MG63 (cell line): ENCODE measurements around the gene TRIM40. TPM values are rescaled to one million over a fixed set of nuclear protein-coding genes. Genes with fewer than 3 reads are reported as not detected.
A peak's percentile ranks its signal among the peaks of the same experiment; 100 is the strongest.

ENCODE experiments used
- DNase-seq: peaks from one replicate; pipeline ENCODE4 v3.0.0-alpha.2; 2020
- H3K27me3 ChIP-seq: fragments of 250-450 bp; sonication (Bioruptor Pico); 2 replicates; pipeline ENCODE4 v1.5.1; 2020; ENCODE audit warnings: mild to moderate bottlenecking, moderate library complexity
- H3K36me3 ChIP-seq: fragments of 250-450 bp; sonication (Bioruptor Pico); 2 replicates; pipeline ENCODE4 v1.5.1; 2020; ENCODE audit warnings: mild to moderate bottlenecking, moderate library complexity
- H3K4me3 ChIP-seq: fragments of 250-450 bp; sonication (Bioruptor Pico); 2 replicates; pipeline ENCODE4 v1.5.1; 2020; ENCODE audit warnings: mild to moderate bottlenecking, moderate library complexity
- H3K9me3 ChIP-seq: fragments of 250-450 bp; sonication (Bioruptor Pico); 2 replicates; pipeline ENCODE4 v1.5.1; 2020; ENCODE audit warnings: mild to moderate bottlenecking, moderate library complexity
- total RNA-seq: library from RNA; depleted of rRNA; stranded (reverse); fragments of >200 nt; shearing (Covaris generic); gene quantifications from 2 replicates; pipeline ENCODE4 v1.2.3, GENCODE V29; 2014; ENCODE audit warnings: low replicate concordance; rRNA removed

The TRIM40 gene, protein sequence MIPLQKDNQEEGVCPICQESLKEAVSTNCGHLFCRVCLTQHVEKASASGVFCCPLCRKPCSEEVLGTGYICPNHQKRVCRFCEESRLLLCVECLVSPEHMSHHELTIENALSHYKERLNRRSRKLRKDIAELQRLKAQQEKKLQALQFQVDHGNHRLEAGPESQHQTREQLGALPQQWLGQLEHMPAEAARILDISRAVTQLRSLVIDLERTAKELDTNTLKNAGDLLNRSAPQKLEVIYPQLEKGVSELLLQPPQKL
- total RNA-seq, result not detected in 2 replicates

DNA sequence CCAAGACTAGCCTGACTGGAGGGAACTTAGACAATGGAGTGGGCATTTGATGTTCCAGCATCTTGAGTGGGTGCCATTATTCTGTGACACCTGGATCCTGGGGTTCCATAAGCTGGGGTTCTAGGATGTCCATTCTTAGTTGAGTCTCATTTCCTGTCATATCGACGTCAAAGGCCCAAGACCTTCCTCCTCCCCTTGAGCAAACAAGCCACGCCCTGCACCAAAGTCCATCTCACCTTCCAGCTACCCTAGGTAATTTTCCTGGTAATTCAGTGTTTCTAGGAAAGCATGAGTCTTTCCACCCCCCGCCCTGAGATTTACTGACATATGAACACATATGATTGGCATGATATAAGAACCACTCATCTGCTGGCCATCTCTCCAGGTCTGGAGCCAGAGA lies at the start of gene TRIM40:
TSS of gene TRIM40 (plus strand) at position 384 of the 400 bp plus-strand sequence. CDS start 897 bp downstream, outside the sequence.
- H3K27me3 ChIP-seq, result no peaks in the 10 kb centered on the region
- no peaks in the 10 kb centered on the region for H3K9me3 ChIP-seq
- H3K4me3 ChIP-seq, result no peak within 1 kb of the TSS
- no peaks in the 10 kb centered on the region for H3K36me3 ChIP-seq
- no peak for DNase-seq

DNA sequence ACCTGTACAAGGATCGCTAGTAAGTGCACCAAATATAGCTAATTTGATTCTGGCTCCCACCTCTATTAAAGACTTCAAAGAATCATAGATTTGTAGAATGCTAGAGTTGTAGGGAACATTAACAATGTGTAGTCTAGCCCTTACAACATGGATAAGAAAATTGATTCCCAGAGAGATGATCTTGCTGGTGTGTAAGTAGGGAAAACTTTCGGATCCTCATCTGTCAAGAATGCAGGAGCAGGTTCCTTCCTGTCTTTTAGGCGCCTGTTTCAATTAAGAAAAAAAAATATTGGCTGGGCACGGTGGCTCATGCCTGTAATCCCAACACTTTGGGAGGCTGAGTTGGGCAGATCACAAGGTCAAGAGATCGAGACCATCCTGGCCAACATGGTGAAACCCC lies 48.1 kb upstream of the TRIM40 start:
- DNase-seq, result no peak
- Histone ChIP-seq H3K4me3 (no peak overlapping the region), H3K27me3 (no peaks in the 10 kb centered on the region), H3K36me3 (no peaks in the 10 kb centered on the region), H3K9me3 (no peaks in the 10 kb centered on the region)

DNA sequence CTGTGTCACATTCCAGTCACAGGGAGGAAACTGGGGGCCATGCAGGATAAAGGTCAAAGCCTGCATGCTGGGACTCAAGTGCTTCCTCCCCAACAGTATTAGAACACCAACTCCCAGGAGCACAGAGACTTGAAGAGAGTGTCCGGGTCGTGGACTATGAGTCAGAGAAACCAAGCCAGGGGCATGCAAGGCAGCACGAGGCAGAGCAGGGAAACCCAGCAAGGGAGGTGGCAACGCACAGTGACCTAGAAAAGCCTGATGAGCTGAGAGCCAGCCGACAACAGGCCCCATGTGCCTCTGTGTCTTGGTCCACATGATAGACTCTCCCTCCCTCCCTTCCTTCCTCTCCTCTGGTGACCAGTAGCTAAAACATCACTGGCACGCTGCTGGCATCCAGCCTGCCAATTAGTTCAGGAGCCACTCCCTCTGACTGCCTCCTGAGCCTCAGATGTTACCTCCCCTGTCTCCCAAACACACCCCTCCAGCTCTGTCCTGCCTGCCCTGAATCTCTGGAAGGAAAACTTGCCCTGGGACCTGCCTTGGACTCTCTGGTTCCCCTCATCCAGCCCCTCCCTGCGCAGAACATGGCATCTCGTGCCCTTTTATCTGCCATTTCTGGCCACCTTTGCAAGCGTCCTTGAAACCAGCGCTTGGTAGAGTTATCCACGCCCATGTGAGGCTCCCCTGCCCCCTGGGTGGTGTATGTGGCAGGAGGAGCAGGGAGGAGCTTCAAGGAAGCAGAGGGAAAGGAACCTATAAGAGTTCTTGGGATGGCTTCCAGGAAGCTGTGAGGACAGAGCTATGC lies 44.2 kb upstream of the TRIM40 start:
- peak; percentile 84 for DNase-seq
- Histone ChIP-seq H3K36me3 (no peaks in the 10 kb centered on the region), H3K9me3 (no peaks in the 10 kb centered on the region), H3K4me3 (no peak overlapping the region), H3K27me3 (no peaks in the 10 kb centered on the region)

DNA sequence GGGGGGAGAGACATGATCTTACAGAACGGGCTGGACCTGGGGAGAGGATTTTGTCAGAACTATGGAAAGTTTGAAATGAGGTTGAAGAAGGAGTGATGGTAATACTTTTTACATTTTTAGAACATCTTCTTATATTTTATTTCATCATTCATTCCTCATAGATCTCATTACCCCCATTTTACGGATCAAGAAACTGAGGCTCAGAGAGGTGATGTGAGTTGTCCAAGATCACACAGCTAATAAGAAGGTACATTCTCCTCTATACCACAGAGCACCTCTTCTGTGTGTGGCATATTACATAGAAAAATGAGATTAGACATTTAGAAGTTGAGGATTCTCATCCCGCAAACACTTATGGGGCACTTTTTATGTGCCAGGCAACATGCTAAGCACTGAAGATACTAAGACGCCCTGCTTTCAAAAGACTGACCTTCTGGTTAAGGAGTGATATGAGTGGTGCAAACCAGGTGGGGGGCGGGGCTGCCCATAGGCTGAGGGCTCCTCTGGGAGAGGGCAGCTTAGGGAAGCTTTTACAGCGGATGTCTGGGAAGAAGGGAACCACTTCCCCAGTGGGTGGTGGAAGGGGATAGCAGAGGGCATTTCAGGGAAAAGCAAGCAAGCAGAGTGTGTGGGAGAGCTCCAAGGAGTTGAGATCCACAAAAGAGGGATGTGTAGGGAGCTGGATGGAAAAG lies 42.9 kb upstream of the TRIM40 start:
- no peak for DNase-seq
- no peaks in the 10 kb centered on the region for H3K36me3 ChIP-seq

DNA sequence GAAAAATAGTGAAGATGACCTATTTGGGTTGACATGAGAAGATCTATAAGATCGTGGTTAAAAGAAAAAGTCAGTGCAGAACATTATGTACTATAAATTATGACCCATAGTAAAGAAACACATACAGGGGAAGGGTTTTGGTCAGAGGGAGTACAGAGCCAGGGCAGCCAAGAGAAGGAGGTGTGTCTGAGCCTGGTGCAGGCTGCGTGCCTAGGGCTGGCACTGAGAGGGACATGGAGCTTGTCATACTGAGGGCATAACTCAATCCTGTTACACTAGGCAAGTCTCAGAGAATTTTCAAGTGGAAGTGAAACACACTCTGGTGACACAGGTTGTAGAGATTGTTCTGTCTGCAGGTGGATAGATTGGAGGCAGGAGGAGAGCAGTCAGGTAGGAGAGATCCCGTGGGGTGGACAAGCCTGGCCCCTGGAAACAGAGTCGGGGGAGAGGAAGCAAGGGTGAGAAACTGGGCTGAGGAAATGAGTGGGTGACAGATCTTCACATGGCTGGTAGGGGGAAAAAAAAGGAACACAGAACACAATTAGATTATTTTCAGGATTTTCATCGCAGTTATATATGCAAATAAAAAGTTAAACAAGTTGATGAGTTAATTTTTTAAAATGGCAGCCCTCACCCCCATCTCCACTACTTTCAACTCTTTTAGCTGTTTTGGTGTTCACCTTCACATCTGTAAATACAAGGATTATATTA lies 41.8 kb upstream of the TRIM40 start:
- H3K27me3 ChIP-seq, result no peaks in the 10 kb centered on the region
- no peak for DNase-seq
- no peaks in the 10 kb centered on the region for H3K36me3 ChIP-seq
- H3K9me3 ChIP-seq, result no peaks in the 10 kb centered on the region
- H3K4me3 ChIP-seq, result no peak overlapping the region

More for the DNA sequence above, 42.9 kb upstream of the TRIM40 start:
- Histone ChIP-seq H3K4me3 (no peak overlapping the region), H3K27me3 (no peaks in the 10 kb centered on the region), H3K9me3 (no peaks in the 10 kb centered on the region)

DNA sequence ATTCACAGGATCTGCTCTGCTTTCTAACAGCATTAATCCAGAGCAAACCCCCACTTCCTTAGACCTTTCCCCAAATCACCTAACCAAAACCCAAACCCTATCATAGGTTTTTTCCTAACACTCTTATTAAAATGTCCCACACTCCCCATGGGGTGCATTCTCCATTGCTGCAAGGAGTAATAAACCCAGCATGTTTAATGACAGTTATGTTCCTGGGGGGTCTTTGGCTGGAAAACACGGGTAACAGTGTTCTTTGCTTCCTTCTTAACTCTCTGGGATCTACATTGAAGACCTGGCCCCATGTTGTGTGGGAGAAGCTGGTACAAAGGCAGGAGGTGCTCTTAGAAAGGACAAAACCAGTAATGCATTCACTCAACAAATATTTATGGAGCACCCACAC lies 39.1 kb upstream of the TRIM40 start:
- Histone ChIP-seq H3K9me3 (no peaks in the 10 kb centered on the region), H3K4me3 (no peak overlapping the region), H3K27me3 (peaks cover 2% of the 10 kb centered on the region; the same call in 1 of the 2 replicates), H3K36me3 (no peaks in the 10 kb centered on the region)
- no peak for DNase-seq

DNA sequence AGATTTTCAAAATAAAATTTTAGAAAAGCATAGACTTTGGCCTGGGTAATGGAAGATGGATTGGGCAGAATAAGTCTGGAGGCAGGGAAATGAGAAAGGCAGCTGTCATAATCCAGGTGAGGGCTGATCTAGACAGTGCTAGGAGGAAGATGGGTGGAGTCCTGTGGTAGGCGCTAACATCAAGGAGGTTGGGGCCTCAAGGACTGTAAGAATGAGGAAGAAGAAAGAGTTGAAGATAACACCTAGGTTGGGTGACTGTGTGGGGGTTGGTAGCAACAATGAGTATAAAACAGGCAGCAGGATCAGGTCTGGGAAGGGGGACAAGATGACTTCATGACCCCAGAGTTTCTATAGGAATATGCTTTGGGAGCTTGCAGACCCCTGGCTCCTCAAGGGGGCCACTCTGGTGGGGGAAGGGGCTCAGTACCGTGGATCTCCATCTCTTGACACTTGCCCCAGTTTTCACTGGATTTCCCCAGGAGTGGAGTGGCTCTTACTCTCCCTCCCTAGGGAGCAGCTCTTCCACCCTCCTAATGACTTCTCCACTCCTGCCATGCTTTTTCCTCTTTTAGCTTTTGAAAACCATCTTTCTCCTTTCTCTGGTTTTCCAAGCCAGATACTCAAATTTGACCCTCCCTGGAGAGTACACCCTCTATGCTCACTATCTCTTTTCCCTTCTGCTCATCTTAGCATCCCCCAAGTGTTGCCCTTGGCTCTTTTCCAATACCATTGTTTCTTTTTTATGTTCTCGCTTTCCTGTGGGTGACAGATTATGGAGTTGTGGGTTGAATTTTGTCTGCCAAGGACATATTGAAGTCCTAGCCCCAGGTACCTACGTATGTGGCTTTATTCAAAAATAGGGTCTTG lies 37.8 kb upstream of the TRIM40 start:
- peaks cover 2% of the 10 kb centered on the region; the same call in 1 of the 2 replicates for H3K27me3 ChIP-seq
- no peaks in the 10 kb centered on the region for H3K9me3 ChIP-seq
- no peak for DNase-seq
- H3K4me3 ChIP-seq, result no peak overlapping the region
- no peaks in the 10 kb centered on the region for H3K36me3 ChIP-seq

DNA sequence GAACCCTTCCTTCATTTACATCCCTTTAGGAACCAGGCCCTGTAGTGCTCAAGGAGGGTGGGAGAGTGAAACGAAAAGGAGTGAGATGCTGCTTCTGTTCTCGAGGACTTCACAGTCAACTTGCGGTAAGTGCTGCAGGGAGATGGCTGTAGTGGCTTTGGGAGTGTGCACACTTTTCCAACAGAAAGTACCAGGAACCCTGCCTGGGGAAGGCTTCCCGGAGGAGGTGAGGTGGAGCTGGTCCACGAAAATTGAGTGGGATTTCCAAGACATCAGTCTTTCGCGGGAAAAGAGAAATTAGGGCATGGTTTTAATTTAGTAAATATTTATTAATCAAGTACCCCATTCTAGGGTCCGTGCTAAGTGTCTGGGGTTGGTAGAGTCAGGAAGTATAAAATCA lies 35.8 kb upstream of the TRIM40 start:
- no peaks in the 10 kb centered on the region for H3K36me3 ChIP-seq
- no peak for DNase-seq
- H3K9me3 ChIP-seq, result no peaks in the 10 kb centered on the region
- H3K4me3 ChIP-seq, result no peak overlapping the region
- peaks cover 2% of the 10 kb centered on the region; the same call in 1 of the 2 replicates for H3K27me3 ChIP-seq

DNA sequence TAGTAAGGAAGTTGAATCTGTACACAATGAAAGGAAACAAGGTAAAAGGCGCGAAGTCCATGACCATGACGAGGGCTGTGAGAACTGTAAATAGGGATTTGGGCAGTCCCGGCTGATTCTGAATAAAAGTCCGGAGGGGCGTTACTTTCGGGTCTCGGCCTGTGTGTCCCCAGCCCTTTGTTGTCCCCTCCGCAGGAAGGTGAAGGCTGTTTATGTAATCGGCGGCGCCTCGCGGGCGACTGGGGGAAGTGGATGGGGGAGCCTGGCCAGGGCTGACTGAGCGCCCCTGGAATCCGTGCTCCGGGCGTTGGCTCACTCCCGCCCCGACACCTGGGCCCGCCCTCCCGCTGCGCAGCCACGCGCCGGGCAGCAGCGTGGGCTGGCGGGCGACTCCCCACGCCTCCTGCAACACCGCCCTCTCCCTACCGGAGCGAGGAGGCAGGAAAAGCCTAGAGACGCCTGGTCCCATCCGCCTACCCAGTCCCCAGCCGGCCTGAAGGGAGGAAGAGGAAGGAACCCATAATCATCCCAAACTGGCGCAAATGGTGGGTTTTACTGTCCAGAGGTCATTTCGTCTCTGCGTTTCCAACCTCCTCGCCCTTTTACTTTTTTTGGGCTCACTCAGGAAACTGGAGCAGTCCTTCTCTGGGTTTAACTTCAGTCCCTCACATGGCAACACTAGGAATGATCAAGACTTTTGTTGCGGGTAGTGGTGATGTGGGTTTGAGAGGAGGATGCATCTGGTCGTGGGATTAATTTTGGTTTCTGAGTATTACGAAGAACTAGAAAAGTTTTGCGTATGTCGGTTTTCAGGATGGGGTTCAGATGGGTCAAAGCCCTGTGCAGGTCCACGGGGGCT lies 35.1 kb upstream of the TRIM40 start:
- peaks cover 2% of the 10 kb centered on the region; the same call in 1 of the 2 replicates for H3K27me3 ChIP-seq
- no peak for DNase-seq
- H3K4me3 ChIP-seq, result no peak overlapping the region
- H3K36me3 ChIP-seq, result no peaks in the 10 kb centered on the region
- no peaks in the 10 kb centered on the region for H3K9me3 ChIP-seq

DNA sequence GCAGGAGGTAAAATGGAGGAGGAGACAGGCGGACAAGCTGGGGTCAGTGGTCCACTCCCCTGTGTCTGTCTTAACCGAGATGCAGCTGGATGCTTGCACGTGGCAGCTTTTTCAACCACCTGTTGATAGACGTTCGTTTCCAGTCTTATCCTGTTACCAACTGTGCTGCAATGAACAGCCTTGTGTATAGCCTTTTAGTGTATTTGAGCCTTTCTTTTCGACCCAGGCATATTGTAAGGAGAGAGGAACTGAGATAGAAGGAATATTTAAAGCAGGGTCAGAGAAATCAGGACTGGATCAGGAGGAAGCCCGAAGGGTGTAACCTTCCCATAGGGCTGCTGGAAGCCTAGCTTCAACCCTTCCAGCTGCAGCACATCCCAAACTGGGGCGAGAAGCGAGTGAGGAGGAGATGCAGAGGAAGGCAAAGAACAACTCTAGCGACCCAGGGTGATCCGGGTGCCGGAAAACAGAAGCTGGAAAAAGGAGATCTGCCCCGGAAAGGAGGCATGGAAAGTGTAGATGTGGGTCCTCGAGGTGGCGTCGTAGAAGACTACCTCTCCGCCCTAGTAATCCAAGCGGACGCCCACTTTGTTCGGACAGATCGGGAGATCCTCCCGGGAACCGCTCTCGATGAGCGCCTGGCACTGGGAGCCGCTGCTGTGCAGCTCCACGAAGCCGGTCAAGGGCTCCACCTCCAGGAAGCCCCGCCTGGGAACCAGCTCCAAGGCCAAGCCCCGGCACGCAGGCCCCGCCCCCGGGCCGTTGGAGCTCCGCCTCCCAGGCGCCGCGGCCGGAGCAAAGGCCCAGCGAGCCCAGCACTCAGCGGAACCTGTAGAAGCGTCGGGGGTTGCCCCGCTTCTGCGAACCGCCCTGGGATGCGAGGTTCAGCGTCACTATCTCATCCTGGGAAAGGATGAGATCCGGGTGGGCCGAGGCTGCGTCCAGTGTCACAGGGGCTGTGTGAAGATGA lies 34.2 kb upstream of the TRIM40 start:
- Histone ChIP-seq H3K36me3 (no peaks in the 10 kb centered on the region), H3K27me3 (peaks cover 2% of the 10 kb centered on the region; the same call in 1 of the 2 replicates), H3K9me3 (no peaks in the 10 kb centered on the region), H3K4me3 (peak overlapping the region; percentile 40)
- DNase-seq, result peak; percentile 85

DNA sequence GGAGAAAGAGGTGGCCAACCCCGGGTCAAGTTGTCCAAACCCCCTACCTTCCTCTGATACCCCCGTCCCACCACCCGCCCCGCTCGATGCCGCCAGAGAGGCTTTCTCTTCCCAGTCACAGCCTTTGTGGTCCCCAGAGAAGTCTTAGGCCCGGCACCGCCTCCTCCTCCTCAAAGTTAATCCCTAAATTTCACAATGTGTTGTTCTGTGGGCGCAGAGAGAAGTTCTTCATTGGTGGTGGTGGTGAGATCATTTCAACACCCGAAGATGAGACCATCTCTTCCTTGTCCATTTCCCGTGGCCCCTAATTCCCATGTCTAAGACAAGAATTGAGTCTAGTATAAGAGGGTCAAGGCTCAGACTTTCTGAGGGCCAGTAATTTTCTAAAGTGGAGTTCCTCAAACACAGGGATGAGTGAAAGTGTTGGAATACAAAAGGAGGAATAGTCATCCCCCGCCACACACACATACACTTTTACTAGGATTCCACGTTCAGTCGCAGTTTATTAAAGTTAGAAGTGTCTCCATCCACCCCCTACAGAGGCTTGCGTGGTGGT lies 33.4 kb upstream of the TRIM40 start:
- H3K9me3 ChIP-seq, result no peaks in the 10 kb centered on the region
- peaks cover 2% of the 10 kb centered on the region; the same call in 1 of the 2 replicates for H3K27me3 ChIP-seq
- H3K4me3 ChIP-seq, result peak overlapping the region; percentile 40
- H3K36me3 ChIP-seq, result no peaks in the 10 kb centered on the region
- peak; percentile 16 for DNase-seq

DNA sequence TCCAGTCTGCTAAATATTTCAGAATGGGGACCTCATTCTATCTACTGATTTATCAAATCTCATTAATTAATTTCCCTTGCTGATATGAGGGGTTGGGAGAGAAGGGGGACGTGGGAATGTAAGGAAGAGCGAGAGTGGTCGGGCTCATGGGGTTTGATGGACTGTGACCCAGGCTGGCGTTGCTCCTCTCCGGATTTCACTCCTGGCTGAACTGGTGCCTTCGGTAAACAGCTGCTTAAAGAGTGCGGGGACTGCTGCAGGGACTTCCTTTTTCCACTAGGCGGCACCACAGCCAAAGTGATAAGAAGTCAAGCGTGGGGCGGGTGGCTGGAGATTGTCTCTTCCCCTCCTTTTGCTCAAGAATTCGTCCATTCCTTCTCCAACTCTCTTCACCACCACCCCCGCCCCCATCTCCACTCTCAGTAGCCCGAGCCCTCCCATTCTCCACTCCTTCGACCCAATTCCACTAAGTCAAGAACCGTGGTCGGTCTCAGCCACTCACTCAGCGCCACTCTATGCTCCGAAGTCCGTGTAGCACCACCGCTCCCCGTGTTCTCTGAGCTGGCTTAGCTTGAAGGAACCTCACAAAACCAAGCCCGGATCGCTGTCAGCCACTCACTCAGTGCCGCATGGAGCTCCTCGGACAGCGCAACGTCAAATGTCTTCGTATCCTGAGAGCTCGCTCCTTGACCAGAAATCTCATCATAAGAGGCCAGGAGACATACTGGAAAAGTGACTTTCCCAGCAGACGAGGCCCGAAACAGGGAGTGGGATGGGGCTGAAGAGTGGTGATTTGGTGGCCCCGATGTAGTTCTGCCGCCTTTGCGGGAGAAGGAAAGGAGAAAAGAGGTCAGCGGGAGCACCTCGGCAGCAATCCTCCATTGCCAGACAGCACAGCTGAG lies 32.7 kb upstream of the TRIM40 start:
- Histone ChIP-seq H3K36me3 (no peaks in the 10 kb centered on the region), H3K4me3 (peak overlapping the region; percentile 36), H3K9me3 (no peaks in the 10 kb centered on the region), H3K27me3 (peaks cover 2% of the 10 kb centered on the region; the same call in 1 of the 2 replicates)
- DNase-seq, result peak; percentile 65

DNA sequence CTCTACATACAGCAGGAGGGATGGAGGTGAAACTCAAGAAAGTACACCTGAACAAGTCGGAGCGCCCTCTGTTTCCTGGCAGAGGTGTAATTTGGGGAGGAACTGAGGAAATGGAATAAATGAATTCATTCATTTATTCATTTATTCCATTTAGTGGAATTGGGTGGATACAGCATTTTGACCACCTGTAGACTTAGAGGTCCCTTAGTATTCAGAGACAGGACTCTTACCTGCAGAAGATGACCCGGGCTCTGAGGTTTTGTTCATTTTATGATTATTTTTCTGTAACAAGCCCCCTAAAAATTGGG lies 32.1 kb upstream of the TRIM40 start:
- no peaks in the 10 kb centered on the region for H3K9me3 ChIP-seq
- no peak overlapping the region for H3K4me3 ChIP-seq
- peaks cover 2% of the 10 kb centered on the region; the same call in 1 of the 2 replicates for H3K27me3 ChIP-seq
- DNase-seq, result no peak
- H3K36me3 ChIP-seq, result no peaks in the 10 kb centered on the region
